CD14-positive monocyte (primary cell): ENCODE data around the gene SEZ6L. TPM values are rescaled to one million over a fixed set of nuclear protein-coding genes. Genes with fewer than 3 reads are reported as not detected.

Experiments used
- DNase-seq, 3 donors: peaks; one replicate each; pipeline ENCODE4 v3.0.0-alpha.2; 2011 to 2022
- H2AFZ ChIP-seq: 2 replicates; pipeline ENCODE4 v1.6.0; 2012; ENCODE audit warnings: mild to moderate bottlenecking, low read depth, low read length, inconsistent platforms; ENCODE audit not compliant: insufficient read depth, poor library complexity, severe bottlenecking
- H3K27ac ChIP-seq, 2 donors: 1 replicate in 1 of 2; 2 replicates in 1 of 2; pipeline ENCODE4 v1.5.1; 2012 to 2013; ENCODE audit warnings: low read length in 2 of 2, control low read depth in 1 of 2, inconsistent platforms in 1 of 2, low read depth in 1 of 2, mild to moderate bottlenecking in 1 of 2
- H3K27me3 ChIP-seq, 2 donors: one replicate each; pipeline versions ENCODE4 v1.6.0 to v1.6.1; 2011 to 2013; ENCODE audit warnings: low read length in 2 of 2; ENCODE audit not compliant: control insufficient read depth in 2 of 2, insufficient read depth in 2 of 2
- H3K36me3 ChIP-seq, 2 donors: replicated peaks in 1 of 2; 1 replicate in 1 of 2; 2 replicates in 1 of 2; pipeline versions ENCODE4 v1.5.1 to v1.6.1; 2012 to 2013; ENCODE audit warnings: low read length in 2 of 2, control low read depth in 1 of 2, inconsistent platforms in 1 of 2, mild to moderate bottlenecking in 1 of 2; ENCODE audit not compliant: insufficient read depth in 2 of 2, control insufficient read depth in 1 of 2
- H3K4me1 ChIP-seq, 2 donors: 1 replicate in 1 of 2; 2 replicates in 1 of 2; pipeline versions ENCODE4 v1.5.1 to v1.6.1; 2012 to 2013; ENCODE audit warnings: low read length in 2 of 2, control low read depth in 1 of 2, inconsistent platforms in 1 of 2, mild to moderate bottlenecking in 1 of 2, moderate library complexity in 1 of 2; ENCODE audit not compliant: insufficient read depth in 2 of 2, control insufficient read depth in 1 of 2
- H3K4me2 ChIP-seq: replicated peaks from 2 replicates; pipeline ENCODE3; 2012; ENCODE audit warnings: low read length, moderate library complexity, mild to moderate bottlenecking; ENCODE audit not compliant: poor library complexity, severe bottlenecking; ENCODE audit errors: extremely low read depth
- H3K4me3 ChIP-seq, 3 experiments: fragments of 200-600 bp in 1 of 3; sonication (generic) in 1 of 3; replicated peaks in 1 of 3; 1 replicate in 2 of 3; 2 replicates in 1 of 3; pipeline ENCODE4 v1.5.1; 2011 to 2013; ENCODE audit warnings: low read length in 3 of 3, mild to moderate bottlenecking in 3 of 3, control low read depth in 2 of 3, low read depth in 2 of 3, inconsistent platforms in 1 of 3, moderate library complexity in 1 of 3
- H3K79me2 ChIP-seq: 2 replicates; pipeline ENCODE4 v1.6.0; 2012; ENCODE audit warnings: mild to moderate bottlenecking, control low read depth, inconsistent platforms, low read length, moderate library complexity; ENCODE audit not compliant: insufficient read depth
- H3K9ac ChIP-seq: 2 replicates; pipeline ENCODE4 v1.6.0; 2017; ENCODE audit warnings: low read length, mild to moderate bottlenecking; ENCODE audit not compliant: insufficient read depth, poor library complexity, severe bottlenecking
- H3K9me3 ChIP-seq, 2 donors: replicated peaks in 1 of 2; 1 replicate in 1 of 2; 2 replicates in 1 of 2; pipeline versions ENCODE4 v1.5.1 to v1.6.1; 2012 to 2013; ENCODE audit warnings: low read length in 2 of 2, control low read depth in 1 of 2; ENCODE audit not compliant: control insufficient read depth in 1 of 2, insufficient read depth in 1 of 2
- H4K20me1 ChIP-seq: 2 replicates; pipeline ENCODE4 v1.6.0; 2012; ENCODE audit warnings: mild to moderate bottlenecking, low read length, control low read depth, moderate library complexity; ENCODE audit not compliant: insufficient read depth
- H3K27ac Mint-ChIP-seq, 7 donors: one replicate each; pipeline ENCODE4 v1.8.0; 2020; ENCODE audit warnings: mild to moderate bottlenecking in 7 of 7, mixed read lengths in 7 of 7, moderate library complexity in 6 of 7, inconsistent platforms in 2 of 7
- H3K27me3 Mint-ChIP-seq, 3 donors: one replicate each; pipeline ENCODE4 v1.8.0; 2021 to 2022; ENCODE audit warnings: low read depth in 3 of 3, mild to moderate bottlenecking in 3 of 3, mixed read lengths in 3 of 3, moderate library complexity in 3 of 3, inconsistent platforms in 1 of 3
- H3K36me3 Mint-ChIP-seq, 2 donors: one replicate each; pipeline ENCODE4 v1.8.0; 2020; ENCODE audit warnings: mixed read lengths in 2 of 2, inconsistent platforms in 1 of 2, mild to moderate bottlenecking in 1 of 2
- H3K4me1 Mint-ChIP-seq: one replicate; pipeline ENCODE4 v1.8.0; 2020; ENCODE audit warnings: mild to moderate bottlenecking, mixed read lengths
- H3K4me3 Mint-ChIP-seq, 2 donors: one replicate each; pipeline ENCODE4 v1.8.0; 2020; ENCODE audit warnings: mild to moderate bottlenecking in 2 of 2, mixed read lengths in 2 of 2, moderate library complexity in 1 of 2
- H3K9me3 Mint-ChIP-seq, 7 donors: one replicate each; pipeline ENCODE4 v1.8.0; 2020 to 2022; ENCODE audit warnings: mixed read lengths in 7 of 7, mild to moderate bottlenecking in 6 of 7, moderate library complexity in 6 of 7, inconsistent platforms in 2 of 7
- WGBS: methylation state at CpG from one replicate; pipeline ENCODE4 v1.1.5; 2013; ENCODE audit warnings: missing lambda C conversion rate; ENCODE audit not compliant: insufficient coverage; 5-methylcytosine and 5-hydroxymethylcytosine counted together
- intact Hi-C, 2 donors: fragments of 100-400 bp; cut with micrococcal nuclease; formaldehyde crosslinking; loops; one replicate each; pipeline versions ENCODE4 v1.15.0 to v1.15.1; 2023
- polyA plus RNA-seq, 3 donors: library from polyadenylated mRNA; depleted of rRNA in 1 of 3; unstranded in 2 of 3; stranded (reverse) in 1 of 3; fragments of 300-500 nt in 2 of 3; fragments of >200 nt in 1 of 3; fragmentation: Illumina TruSeq in 2 of 3; gene quantifications; 1 replicate in 2 of 3; 2 replicates in 1 of 3; pipeline ENCODE4 v1.2.3, GENCODE V29; 2012 to 2021
- TF ChIP-seq, protein P1 (sequence below): fragments of 200-600 bp; IDR thresholded peaks from one replicate; pipeline ENCODE4 v1.8.0; 2022; ENCODE audit warnings: antibody characterized with exemption, mild to moderate bottlenecking

SEZ6L gene
- polyA plus RNA-seq, 3 donors, result 0.43 to 2.8 (median 0.71) TPM

DNA sequence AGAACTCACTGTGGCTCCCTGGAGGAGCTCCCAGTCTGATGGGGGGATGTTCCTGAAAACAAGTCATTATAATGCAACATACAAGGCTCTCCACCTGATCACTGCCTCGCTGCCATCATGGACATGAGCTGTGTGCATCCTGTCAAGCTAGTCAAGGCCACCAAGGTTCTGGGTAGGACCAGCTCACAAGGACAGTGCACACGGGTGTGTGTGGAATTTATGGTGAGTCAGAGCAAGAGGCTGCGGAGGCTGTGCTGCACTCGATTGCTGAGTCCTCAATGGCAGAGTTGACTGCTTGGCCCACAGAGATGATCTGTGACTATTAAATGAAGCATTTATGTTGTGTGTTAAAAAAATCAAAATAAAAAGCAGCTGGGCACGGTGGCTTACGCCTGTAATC is 96.6 kb downstream of the SEZ6L start:
- TF ChIP-seq, protein P1, sequence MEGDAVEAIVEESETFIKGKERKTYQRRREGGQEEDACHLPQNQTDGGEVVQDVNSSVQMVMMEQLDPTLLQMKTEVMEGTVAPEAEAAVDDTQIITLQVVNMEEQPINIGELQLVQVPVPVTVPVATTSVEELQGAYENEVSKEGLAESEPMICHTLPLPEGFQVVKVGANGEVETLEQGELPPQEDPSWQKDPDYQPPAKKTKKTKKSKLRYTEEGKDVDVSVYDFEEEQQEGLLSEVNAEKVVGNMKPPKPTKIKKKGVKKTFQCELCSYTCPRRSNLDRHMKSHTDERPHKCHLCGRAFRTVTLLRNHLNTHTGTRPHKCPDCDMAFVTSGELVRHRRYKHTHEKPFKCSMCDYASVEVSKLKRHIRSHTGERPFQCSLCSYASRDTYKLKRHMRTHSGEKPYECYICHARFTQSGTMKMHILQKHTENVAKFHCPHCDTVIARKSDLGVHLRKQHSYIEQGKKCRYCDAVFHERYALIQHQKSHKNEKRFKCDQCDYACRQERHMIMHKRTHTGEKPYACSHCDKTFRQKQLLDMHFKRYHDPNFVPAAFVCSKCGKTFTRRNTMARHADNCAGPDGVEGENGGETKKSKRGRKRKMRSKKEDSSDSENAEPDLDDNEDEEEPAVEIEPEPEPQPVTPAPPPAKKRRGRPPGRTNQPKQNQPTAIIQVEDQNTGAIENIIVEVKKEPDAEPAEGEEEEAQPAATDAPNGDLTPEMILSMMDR, result no peak
- H3K4me3 Mint-ChIP-seq, result no peak overlapping the region
- Histone ChIP-seq H3K9ac (no peak overlapping the region), H3K4me3 (no peak overlapping the region), H3K9me3 (no peaks in the 10 kb centered on the region), H3K27me3 (peaks cover 0 to 2% of the 10 kb centered on the region in 2 donors), H2AFZ (no peak overlapping the region), H3K4me2 (no peak overlapping the region), H3K27ac (no peak overlapping the region), H4K20me1 (no peaks in the 10 kb centered on the region), H3K79me2 (no peaks in the 10 kb centered on the region), H3K4me1 (no peaks in the 10 kb centered on the region), H3K36me3 (no peaks in the 10 kb centered on the region)
- intact Hi-C loops, result no loop called here
- H3K36me3 Mint-ChIP-seq, result no peaks in the 10 kb centered on the region
- no peak overlapping the region for H3K27ac Mint-ChIP-seq
- H3K9me3 Mint-ChIP-seq, result no peaks in the 10 kb centered on the region
- peaks cover 4 to 10% (median 6%) of the 10 kb centered on the region in 3 donors for H3K27me3 Mint-ChIP-seq
- WGBS, result 66% methylated on average over 2 of the region's 6 CpGs
- no peak for DNase-seq
- H3K4me1 Mint-ChIP-seq, result no peaks in the 10 kb centered on the region

DNA sequence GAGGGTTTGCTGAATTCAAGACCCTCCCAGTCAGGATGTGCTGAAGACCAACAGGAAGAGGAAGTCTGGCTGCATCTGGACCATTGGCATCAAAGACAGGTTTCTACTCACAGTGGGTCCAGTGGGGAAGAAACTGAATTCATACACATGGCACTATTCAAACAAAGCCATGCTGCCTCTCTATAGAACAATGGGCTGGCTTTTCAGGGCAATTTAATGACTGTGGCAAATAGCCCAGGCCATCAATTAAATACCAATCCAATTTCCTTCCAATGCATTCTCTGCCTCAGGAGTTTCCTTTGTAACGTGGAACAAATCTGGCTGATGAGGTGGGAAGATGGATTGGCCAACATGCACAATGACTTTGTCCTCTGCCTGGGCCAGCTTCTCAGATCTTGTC is 98.6 kb downstream of the SEZ6L start:
- H3K9ac ChIP-seq, result no peak overlapping the region
- 83% methylated on average over 1 of the region's 1 CpG for WGBS

More for the DNA sequence above, 98.6 kb downstream of the SEZ6L start:
- H3K36me3 ChIP-seq, result no peaks in the 10 kb centered on the region
- H3K27me3 Mint-ChIP-seq, result peaks cover 4 to 12% (median 7%) of the 10 kb centered on the region in 3 donors
- TF ChIP-seq, protein P1, result no peak
- H3K27me3 ChIP-seq, result no peaks in the 10 kb centered on the region
- no peak overlapping the region for H3K4me3 ChIP-seq
- H3K4me3 Mint-ChIP-seq, result no peak overlapping the region
- no peaks in the 10 kb centered on the region for H3K4me1 ChIP-seq
- no peaks in the 10 kb centered on the region for H3K4me1 Mint-ChIP-seq
- H2AFZ ChIP-seq, result no peak overlapping the region
- H3K4me2 ChIP-seq, result no peak overlapping the region
- DNase-seq, result no peak
- H3K79me2 ChIP-seq, result no peaks in the 10 kb centered on the region
- H3K9me3 ChIP-seq, result no peaks in the 10 kb centered on the region
- no peaks in the 10 kb centered on the region for H3K36me3 Mint-ChIP-seq
- no peaks in the 10 kb centered on the region for H4K20me1 ChIP-seq
- no peak overlapping the region for H3K27ac Mint-ChIP-seq
- intact Hi-C loops, result no loop called here
- no peak overlapping the region for H3K27ac ChIP-seq
- H3K9me3 Mint-ChIP-seq, result no peaks in the 10 kb centered on the region
